ENCODE results near the gene PDE2A. TPM values are rescaled to one million over a fixed set of nuclear protein-coding genes. Genes with fewer than 3 reads are reported as not detected.

PDE2A gene
- total RNA-seq, 1 donor from 2014 or later, result 19.6 TPM

DNA sequence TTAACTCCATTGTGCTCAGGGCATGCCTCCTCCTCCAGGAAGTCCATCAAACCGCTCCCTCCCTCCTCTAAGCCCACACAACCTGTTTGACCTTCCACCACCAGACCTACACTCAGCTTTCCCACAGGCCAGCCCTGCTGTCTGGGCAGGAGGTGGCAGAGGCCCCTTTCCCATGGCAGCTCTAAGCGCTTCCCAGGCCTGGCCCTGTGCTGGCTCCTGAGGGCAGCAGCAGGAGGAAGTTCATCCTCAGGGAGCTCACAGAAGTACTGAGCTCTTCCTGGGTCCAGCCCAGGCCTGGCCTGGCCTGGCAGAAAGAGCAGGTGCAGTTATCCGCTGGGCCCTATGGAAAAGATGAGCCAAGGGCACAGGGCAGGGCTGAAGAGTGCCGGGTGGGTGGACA, 46.6 kb upstream of the PDE2A start:
- Histone ChIP-seq H3K9me3 (replicated peaks) (no peaks in the 10 kb centered on the region), H3K36me3 (no peaks in the 10 kb centered on the region), H3K27ac (replicated peaks) (peak overlapping the region; percentile 93), H3K4me3 (peak overlapping the region; percentile 73), H3K4me1 (peaks cover 85% of the 10 kb centered on the region), H3K27me3 (ENCODE audit: low read depth) (no peaks in the 10 kb centered on the region)
- intact Hi-C loops (cut with micrococcal nuclease), result loop anchor here (10.0 kb wide), 1 partner anchor 464 kb away; no protein-coding TSS in a partner anchor
- TF ChIP-seq, protein P1, sequence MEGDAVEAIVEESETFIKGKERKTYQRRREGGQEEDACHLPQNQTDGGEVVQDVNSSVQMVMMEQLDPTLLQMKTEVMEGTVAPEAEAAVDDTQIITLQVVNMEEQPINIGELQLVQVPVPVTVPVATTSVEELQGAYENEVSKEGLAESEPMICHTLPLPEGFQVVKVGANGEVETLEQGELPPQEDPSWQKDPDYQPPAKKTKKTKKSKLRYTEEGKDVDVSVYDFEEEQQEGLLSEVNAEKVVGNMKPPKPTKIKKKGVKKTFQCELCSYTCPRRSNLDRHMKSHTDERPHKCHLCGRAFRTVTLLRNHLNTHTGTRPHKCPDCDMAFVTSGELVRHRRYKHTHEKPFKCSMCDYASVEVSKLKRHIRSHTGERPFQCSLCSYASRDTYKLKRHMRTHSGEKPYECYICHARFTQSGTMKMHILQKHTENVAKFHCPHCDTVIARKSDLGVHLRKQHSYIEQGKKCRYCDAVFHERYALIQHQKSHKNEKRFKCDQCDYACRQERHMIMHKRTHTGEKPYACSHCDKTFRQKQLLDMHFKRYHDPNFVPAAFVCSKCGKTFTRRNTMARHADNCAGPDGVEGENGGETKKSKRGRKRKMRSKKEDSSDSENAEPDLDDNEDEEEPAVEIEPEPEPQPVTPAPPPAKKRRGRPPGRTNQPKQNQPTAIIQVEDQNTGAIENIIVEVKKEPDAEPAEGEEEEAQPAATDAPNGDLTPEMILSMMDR (IDR thresholded peaks at IDR 0.05; ENCODE audit: borderline replicate concordance), result no peak
- no peak for DNase-seq

DNA sequence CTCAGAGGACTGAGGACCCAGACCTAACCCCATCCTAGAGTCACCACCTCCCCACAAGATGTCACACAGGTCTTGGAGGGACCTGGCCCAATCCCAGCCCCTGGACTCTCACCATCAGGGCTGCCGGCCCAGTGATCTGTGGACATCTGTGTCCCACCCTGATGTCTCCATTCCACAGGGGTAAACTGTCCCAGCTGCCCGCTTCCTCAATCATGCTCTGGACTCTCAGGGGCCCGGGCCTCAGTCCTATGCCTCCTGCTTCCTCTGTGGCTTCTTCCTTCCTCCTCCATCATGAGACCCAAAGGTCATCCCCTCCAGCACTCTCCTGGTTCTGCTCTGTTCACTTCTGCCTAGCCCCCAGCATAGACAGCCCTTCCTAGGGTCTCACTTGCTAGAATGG, 45.8 kb upstream of the PDE2A start:
- H3K36me3 ChIP-seq, result no peaks in the 10 kb centered on the region
- intact Hi-C loops (cut with micrococcal nuclease), result loop anchor here (10.0 kb wide), 1 partner anchor 465 kb away; no protein-coding TSS in a partner anchor
- no peaks in the 10 kb centered on the region for H3K9me3 ChIP-seq (replicated peaks)
- H3K27ac ChIP-seq (replicated peaks), result peak overlapping the region; percentile 93
- H3K4me1 ChIP-seq, result peaks cover 88% of the 10 kb centered on the region
- no peaks in the 10 kb centered on the region for H3K27me3 ChIP-seq (ENCODE audit: low read depth)
- peak overlapping the region; percentile 73 for H3K4me3 ChIP-seq
- peak; percentile 38 for DNase-seq
- TF ChIP-seq, protein P1 (IDR thresholded peaks at IDR 0.05; ENCODE audit: borderline replicate concordance), result no peak

DNA sequence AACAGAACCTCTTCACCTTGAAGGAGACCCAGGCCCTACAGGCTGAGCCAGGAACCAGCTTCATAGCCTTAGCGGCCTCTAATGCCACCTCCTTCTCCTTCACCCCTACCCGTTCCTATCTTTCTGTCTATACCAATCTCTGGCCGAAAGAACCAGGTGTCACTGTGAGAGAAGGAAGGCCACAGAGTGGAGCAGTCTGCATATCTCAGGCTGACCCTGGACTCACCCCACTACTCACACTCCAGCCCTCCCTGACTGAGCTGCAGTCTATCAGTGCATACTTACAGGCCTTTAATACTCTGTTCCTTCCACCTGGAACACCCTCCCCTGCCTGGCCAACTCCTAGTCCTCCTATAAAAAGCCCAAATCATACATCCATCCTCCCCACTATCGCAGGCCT, 45.3 kb upstream of the PDE2A start:
- H3K27ac ChIP-seq (replicated peaks), result peak overlapping the region; percentile 93
- intact Hi-C loops (cut with micrococcal nuclease), result no loop called here
- no peaks in the 10 kb centered on the region for H3K9me3 ChIP-seq (replicated peaks)
- no peaks in the 10 kb centered on the region for H3K36me3 ChIP-seq
- DNase-seq, result no peak
- H3K4me1 ChIP-seq, result peaks cover 88% of the 10 kb centered on the region
- no peaks in the 10 kb centered on the region for H3K27me3 ChIP-seq (ENCODE audit: low read depth)
- peak overlapping the region; percentile 73 for H3K4me3 ChIP-seq
- TF ChIP-seq, protein P1 (IDR thresholded peaks at IDR 0.05; ENCODE audit: borderline replicate concordance), result no peak

DNA sequence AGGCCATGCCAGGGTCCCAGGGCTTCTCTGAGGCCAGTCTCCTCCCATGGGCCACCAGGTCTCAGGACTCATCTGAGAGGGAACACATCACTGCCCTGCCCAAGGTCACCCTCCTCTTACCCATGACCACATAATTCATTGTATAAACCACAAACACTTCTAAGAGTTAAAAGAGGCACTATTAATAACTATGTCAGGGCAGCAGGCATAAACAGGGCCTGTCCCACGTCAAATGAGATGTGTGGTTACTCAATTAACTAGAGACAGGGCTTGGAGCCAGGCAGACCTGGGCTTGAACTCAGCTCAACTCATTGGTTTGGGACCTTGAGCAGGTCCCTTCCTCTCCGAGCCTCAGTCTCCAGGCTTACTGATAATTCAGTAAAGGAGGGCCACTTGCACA, 44.9 kb upstream of the PDE2A start:
- Histone ChIP-seq H3K27ac (replicated peaks) (peak overlapping the region; percentile 93), H3K27me3 (ENCODE audit: low read depth) (no peaks in the 10 kb centered on the region), H3K4me3 (peak overlapping the region; percentile 73), H3K4me1 (peaks cover 89% of the 10 kb centered on the region), H3K9me3 (replicated peaks) (no peaks in the 10 kb centered on the region), H3K36me3 (no peaks in the 10 kb centered on the region)
- TF ChIP-seq, protein P1 (IDR thresholded peaks at IDR 0.05; ENCODE audit: borderline replicate concordance), result no peak
- DNase-seq, result peak; percentile 61
- intact Hi-C loops (cut with micrococcal nuclease), result no loop called here

DNA sequence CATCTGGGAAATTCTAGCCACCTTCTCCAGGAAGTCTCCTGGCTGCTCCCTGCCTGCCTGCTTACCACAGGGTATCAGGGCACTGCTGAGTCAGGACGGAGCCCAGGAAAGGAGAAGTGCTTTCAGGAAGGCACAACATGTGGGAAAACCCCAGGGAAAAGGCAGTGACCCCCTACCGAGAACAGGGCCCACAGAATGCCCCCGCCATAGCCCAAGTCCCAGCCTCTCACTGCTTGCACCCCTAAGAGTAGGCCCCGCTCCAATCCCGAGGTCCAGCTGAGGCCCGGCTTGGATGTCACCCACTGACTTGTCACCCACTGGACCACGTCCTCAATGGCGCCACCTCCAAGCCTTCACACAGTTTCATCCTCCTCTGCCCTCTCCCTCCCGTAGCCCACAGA, 43.9 kb upstream of the PDE2A start:
- H3K27ac ChIP-seq (replicated peaks), result peak overlapping the region; percentile 93
- no peak overlapping the region for H3K4me3 ChIP-seq
- H3K9me3 ChIP-seq (replicated peaks), result no peaks in the 10 kb centered on the region
- TF ChIP-seq, protein P1 (IDR thresholded peaks at IDR 0.05; ENCODE audit: borderline replicate concordance), result no peak
- H3K4me1 ChIP-seq, result peaks cover 96% of the 10 kb centered on the region
- intact Hi-C loops (cut with micrococcal nuclease), result no loop called here
- no peak for DNase-seq
- peaks cover 3% of the 10 kb centered on the region for H3K36me3 ChIP-seq
- H3K27me3 ChIP-seq (ENCODE audit: low read depth), result no peaks in the 10 kb centered on the region
